HepG2 (cell line): Measurements from ENCODE around the gene STRN4. TPM values are rescaled to one million over a fixed set of nuclear protein-coding genes. Genes with fewer than 3 reads are reported as not detected.
A peak's percentile ranks its signal among the peaks of the same experiment; 100 is the strongest.

ENCODE experiments used
- ARNTL ChIP-seq: sonication (generic); formaldehyde crosslinking; IDR thresholded peaks from 2 replicates; pipeline ENCODE4 v1.4.0; 2020; ENCODE audit warnings: mild to moderate bottlenecking, missing genetic modification reagents
- ASH2L ChIP-seq: fragments of 300-600, 200-600 bp; sonication (generic); IDR thresholded peaks from 2 replicates; pipeline ENCODE4 v1.7.0; 2017; ENCODE audit warnings: low read depth, mild to moderate bottlenecking, moderate library complexity, mixed read lengths, low read length; ENCODE audit not compliant: insufficient read length
- BORCS8-MEF2B ChIP-seq: sonication (generic); formaldehyde crosslinking; IDR thresholded peaks from 2 replicates; pipeline ENCODE4 v1.8.0; 2022; ENCODE audit warnings: mild to moderate bottlenecking, missing genetic modification reagents
- CAMTA2 ChIP-seq: sonication (generic); formaldehyde crosslinking; IDR thresholded peaks from 2 replicates; pipeline ENCODE4 v1.4.0; 2020; ENCODE audit warnings: mild to moderate bottlenecking, missing genetic modification reagents, borderline replicate concordance
- FOXA3 ChIP-seq: IDR thresholded peaks from 2 replicates; pipeline ENCODE4 v1.6.1; 2016; ENCODE audit warnings: missing genetic modification reagents, missing compliant biosample characterization
- ISL2 ChIP-seq: sonication (generic); formaldehyde crosslinking; IDR thresholded peaks from 2 replicates; pipeline ENCODE4 v1.5.0; 2020; ENCODE audit warnings: missing genetic modification reagents
- MLX ChIP-seq: IDR thresholded peaks from 2 replicates; pipeline ENCODE4 v1.6.1; 2016
- MTA1 ChIP-seq: sonication (generic); formaldehyde crosslinking; IDR thresholded peaks from 2 replicates; pipeline ENCODE4 v1.4.0; 2020; ENCODE audit warnings: missing genetic modification reagents, mild to moderate bottlenecking, borderline replicate concordance
- NFAT5 ChIP-seq: sonication (generic); formaldehyde crosslinking; IDR thresholded peaks from 2 replicates; pipeline ENCODE4 v1.4.0; 2020; ENCODE audit warnings: missing genetic modification reagents
- NKX3-1 ChIP-seq: sonication (generic); formaldehyde crosslinking; IDR thresholded peaks from 2 replicates; pipeline ENCODE4 v1.5.0; 2020; ENCODE audit warnings: missing genetic modification reagents
- PHF8 ChIP-seq: sonication (generic); formaldehyde crosslinking; IDR thresholded peaks from 2 replicates; pipeline ENCODE4 v1.5.0; 2020; ENCODE audit warnings: missing genetic modification reagents
- RXRA ChIP-seq: sonication (generic); formaldehyde crosslinking; IDR thresholded peaks from 2 replicates; pipeline ENCODE4 v1.5.1; 2020; ENCODE audit warnings: missing genetic modification reagents
- XRCC5 ChIP-seq: fragments of 200-400 bp; formaldehyde crosslinking; optimal IDR thresholded peaks from 2 replicates; pipeline ENCODE3; 2017; ENCODE audit warnings: mild to moderate bottlenecking, low read length
- ZNF275 ChIP-seq: sonication (generic); formaldehyde crosslinking; IDR thresholded peaks from 2 replicates; pipeline ENCODE4 v1.8.0; 2022; ENCODE audit warnings: missing genetic modification reagents, mild to moderate bottlenecking, inconsistent platforms, borderline replicate concordance
- ZNF44 ChIP-seq: sonication (generic); formaldehyde crosslinking; IDR thresholded peaks from 2 replicates; pipeline ENCODE4 v1.5.1; 2020; ENCODE audit warnings: mild to moderate bottlenecking, missing genetic modification reagents
- ZNF563 ChIP-seq: sonication (generic); formaldehyde crosslinking; IDR thresholded peaks from 2 replicates; pipeline ENCODE4 v1.8.0; 2022; ENCODE audit warnings: mild to moderate bottlenecking, moderate library complexity, missing genetic modification reagents
- ZNF704 ChIP-seq: sonication (generic); formaldehyde crosslinking; IDR thresholded peaks from 2 replicates; pipeline ENCODE4 v1.8.1; 2023; ENCODE audit warnings: mild to moderate bottlenecking, inconsistent platforms, moderate library complexity, missing genetic modification reagents, borderline replicate concordance
- ZNF800 ChIP-seq: sonication (generic); formaldehyde crosslinking; IDR thresholded peaks from 2 replicates; pipeline ENCODE4 v1.4.0; 2020; ENCODE audit warnings: missing genetic modification reagents
- polyA plus RNA-seq, 8 experiments: library from polyadenylated mRNA; depleted of rRNA in 3 of 8; stranded (reverse) in 7 of 8; unstranded in 1 of 8; fragments of >200 nt; fragmentation: Illumina TruSeq in 4 of 8; extraction: Trizol in 4 of 8; gene quantifications; 2 replicates each; pipeline versions ENCODE4 v1.2.1 to v1.2.3, GENCODE V29; 2011 to 2016; ENCODE audit warnings: low read depth in 4 of 8, missing spikeins in 1 of 8, mixed read lengths in 1 of 8; ENCODE audit not compliant: insufficient read depth in 1 of 8
- total RNA-seq, 5 experiments: library from RNA; depleted of rRNA; stranded (reverse); fragments of >200 nt; fragmentation: Illumina TruSeq; extraction: Trizol; gene quantifications; 2 replicates each; pipeline ENCODE4 v1.2.3, GENCODE V29; 2016; ENCODE audit warnings: low read depth in 1 of 5

STRN4 gene
- total and polyA plus RNA-seq, 2 of the 13 experiments (the other 11 are each of a cell fraction or from before 2014, with no cell fraction given) = 43.1 to 57.3 TPM

- TF ChIP-seq XRCC5 (peak; percentile 23), PHF8 (CRISPR knock-in tag) (peak; percentile 40; the same call in 1 of the 2 replicates), ZNF44 (CRISPR knock-in tag) (no peak), ISL2 (no peak), RXRA (CRISPR knock-in tag) (peak; percentile 38; the same call in 1 of the 2 replicates), ZNF800 (peak; percentile 38; the same call in 1 of the 2 replicates), NKX3-1 (CRISPR knock-in tag) (0 out of 2 replicates have a peak, but pooled peaks have one; percentile 10), BORCS8-MEF2B (CRISPR knock-in tag) (peak; percentile 15; the same call in 1 of the 2 replicates), ARNTL (CRISPR knock-in tag) (peak; percentile 59; the same call in 1 of the 2 replicates), FOXA3 (CRISPR knock-in tag) (no peak), ZNF563 (peak; percentile 54), ZNF704 (CRISPR knock-in tag) (no peak; the same call in 1 of the 2 replicates), ASH2L (peak; percentile 29), MLX (peak; percentile 60), CAMTA2 (CRISPR knock-in tag) (0 out of 2 replicates have a peak, but pooled peaks have one; percentile 6), MTA1 (peak; percentile 28; the same call in 1 of the 2 replicates), NFAT5 (CRISPR knock-in tag) (peak; percentile 35), ZNF275 (CRISPR knock-in tag) (no peak; the same call in 1 of the 2 replicates)
These were observed 41.3 kb upstream of the STRN4 start (continued) for GRCh38 chr19:46787331-46788261.
